GM18868 (cell line): ENCODE results near the gene LYST.
"Not testable (repeated sequence)": the region's sequence is repeated elsewhere in the genome, so short reads cannot be mapped to it uniquely, and the experiment has no call there.

ENCODE experiments used
- ATAC-seq: cut with Tn5 transposase; IDR thresholded peaks from one replicate; pipeline ENCODE4 v1.9.1; 2021; ENCODE audit warnings: mild to moderate bottlenecking, moderate library complexity; ENCODE audit not compliant: unreplicated experiment

The LYST gene

DNA sequence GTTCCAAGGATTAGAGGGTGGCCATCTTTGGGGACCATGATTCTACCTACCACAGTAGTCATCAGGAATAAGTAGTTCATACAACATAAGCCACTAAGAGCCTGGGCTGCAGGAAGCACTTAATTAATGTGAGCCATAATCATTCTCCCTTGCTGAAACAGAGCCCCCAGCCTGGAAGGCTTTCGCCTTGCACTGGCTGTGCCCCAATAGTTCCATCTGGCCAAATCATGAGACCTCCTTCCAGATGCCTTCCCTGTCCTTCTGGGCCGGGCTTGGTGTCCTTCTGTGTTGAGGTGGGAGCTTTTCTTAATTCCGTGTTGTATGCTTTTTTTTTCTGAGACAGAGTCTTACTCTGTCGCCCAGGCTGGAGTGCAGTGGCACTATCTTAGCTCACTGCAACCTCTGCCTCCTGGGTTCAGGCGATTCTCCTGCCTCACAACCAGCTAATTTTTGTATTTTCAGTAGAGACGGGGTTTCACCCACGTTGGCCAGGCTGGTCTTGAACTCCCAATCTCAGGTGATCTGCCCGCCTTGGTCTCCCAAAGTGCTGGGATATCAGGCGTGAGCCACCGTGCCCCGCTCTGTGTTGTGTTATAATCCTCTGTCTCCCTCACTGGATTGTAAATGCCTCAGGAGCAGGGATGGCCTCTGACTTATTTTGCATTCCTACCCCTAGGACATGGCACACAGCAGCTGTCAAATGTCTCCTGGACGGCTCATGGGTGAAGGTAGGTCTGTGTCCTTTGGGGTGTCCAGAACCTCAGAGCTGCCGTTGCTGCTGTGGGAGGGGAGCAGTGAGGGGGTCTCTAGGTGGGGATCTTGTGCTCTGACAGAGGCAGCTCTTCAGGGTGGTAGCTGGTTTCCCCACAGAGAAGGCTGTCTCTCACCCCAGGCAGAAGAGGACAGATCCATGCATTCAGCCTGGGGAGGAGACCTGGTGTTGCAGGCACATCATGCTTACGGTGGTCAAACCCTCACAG lies 227.2 kb downstream of the LYST start:
- no peak for ATAC-seq

DNA sequence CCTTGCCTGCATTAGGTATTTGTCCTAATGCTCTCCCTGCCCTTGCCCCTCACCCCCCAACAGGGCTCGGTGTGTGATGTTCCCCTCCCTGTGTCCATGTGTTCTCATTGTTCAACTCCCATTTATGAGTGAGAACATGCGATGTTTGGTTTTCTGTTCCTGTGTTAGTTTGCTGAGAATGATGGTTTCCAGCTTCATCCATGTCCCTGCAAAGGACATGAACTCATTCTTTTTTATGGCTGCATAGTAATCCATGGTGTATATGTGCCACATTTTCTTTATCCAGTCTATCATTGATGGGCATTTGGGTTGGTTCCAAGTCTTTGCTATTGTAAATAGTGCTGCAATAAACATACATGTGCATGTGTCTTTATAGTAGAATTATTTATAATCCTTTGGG lies 228.1 kb downstream of the LYST start:
- ATAC-seq, result not testable (repeated sequence)

DNA sequence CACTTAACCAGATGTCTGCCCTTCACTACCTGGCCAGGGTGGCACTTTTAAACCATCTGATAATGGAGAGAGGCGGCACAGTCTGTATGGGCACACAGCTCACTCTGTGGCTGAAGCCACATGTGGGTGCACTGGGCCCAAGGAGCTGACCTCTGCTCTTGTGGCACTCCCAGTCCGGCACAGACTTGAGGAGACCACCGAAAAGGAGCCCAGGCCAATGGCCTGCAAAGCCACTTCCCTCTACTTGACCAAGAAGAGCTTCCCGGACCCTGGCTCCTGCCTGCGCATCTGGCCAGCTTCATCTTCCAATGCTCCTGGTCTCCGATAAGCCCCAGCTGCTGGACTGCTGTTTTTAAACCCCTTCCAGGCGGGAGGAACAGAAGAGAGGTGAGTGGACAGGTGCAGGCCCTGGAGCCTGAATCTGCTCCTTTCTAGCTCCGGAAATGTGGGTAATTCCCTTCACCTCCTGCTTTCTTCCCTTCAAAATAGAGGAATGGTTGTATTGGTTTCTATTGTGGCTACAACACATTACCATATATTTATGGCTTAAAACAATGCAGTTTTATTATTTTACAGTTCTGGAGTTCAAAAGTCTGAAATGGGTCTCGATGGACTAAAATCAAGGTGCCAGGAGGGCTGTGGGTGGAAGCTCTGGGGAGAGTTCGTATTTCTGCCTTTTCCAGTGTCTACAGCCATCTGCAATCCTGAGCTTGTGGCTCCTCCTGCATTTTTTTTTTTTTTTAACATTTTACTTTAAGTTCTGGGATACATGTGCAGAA lies 228.8 kb downstream of the LYST start:
- ATAC-seq, result no peak

- no peak for ATAC-seq
Measured at GRCh38 chr1:235635938-235636662, 230.6 kb downstream of the LYST start.

GRCh38 chr1:235632506-235633401 lies 234.0 kb downstream of the LYST start:
- ATAC-seq, result peak; percentile 74

GRCh38 chr1:235631816-235632215 lies 234.9 kb downstream of the LYST start:
- ATAC-seq, result no peak

DNA sequence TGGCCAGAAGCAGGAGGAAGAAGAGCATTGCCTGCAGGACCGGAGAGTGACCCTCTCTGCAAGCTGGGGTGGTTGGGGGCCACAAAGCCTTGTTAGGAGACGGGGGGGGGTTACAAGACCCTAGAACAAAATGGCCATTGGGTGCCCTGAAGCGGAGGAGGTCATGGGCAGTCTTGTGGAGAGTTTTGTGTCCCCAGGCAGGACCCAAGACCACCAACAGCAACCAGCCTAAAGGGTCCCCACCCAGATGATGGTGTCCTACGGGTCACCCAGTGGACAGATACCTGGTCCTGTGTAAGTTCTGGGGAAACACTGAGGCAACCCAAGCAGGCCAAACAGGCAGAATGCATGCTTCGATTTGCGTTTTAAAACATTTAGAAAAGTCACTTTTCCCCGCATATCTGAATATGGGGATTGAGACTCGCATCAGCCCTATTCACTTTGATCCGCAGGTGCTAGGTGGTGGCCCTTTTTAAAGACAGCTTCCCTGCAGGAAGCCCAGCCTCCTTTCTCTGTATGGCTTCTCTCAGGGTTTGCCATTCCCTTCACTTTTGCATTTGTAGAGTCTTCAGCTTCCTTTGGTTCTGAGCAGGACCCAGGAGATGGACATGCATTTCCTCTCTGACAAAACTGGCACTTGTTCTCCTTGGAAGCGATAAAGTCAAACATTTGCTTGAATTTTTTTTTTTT lies 238.2 kb downstream of the LYST start:
- no peak for ATAC-seq

DNA sequence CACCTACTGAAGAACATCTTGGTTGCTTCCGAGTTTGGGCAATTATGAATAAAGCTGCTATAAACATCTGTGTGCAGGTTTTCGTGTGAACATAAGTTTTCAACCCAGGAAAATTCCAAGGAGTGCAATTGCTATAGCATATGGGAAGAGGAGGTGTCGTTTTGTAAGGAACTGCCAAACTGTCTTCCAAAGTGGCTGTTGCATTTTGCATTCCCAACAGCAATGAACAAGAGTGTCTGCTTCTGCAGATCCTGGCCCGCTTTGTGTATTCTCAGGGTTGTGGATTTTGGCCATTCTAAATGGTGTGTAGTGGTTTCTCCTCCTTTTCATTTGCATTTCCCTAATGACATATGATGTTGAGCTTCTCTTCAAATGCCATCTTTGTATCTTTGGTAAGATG lies 240.9 kb downstream of the LYST start:
- no peak for ATAC-seq

GRCh38 chr1:235625340-235625739 lies 241.4 kb downstream of the LYST start:
- ATAC-seq, result no peak

DNA sequence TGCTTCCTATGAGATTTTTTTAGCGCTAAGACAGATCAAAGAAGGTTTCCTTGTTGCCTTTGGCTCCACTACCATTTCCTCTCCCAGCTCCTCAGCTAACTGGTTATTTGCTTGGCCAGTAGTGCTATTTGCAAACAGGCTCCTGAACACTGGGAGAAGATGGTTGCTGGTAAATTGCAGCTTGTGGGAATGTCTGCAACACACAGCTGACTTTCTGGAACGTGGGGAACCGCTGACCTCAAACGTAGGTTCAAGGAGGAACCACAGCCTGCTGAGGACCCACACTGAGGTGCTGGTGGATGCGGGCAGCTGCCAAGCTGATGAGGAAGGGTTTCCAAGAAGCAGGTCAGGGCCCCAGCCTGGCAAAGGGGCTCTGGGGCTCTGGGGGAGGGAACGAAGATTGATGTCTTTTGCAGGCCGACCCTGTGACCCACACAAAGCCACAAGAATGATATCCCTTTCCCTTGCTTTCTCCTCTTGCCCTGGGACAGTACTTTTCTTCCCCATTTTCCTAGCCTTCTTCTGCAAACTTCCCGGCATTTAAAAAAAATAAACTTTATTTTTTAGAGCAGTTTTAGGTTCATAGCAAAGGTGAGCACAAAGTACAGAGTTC lies 241.9 kb downstream of the LYST start:
- ATAC-seq, result no peak

GRCh38 chr1:235622936-235623779 lies 243.5 kb downstream of the LYST start:
- no peak for ATAC-seq

- not testable (repeated sequence) for ATAC-seq
Measured at GRCh38 chr1:235619149-235619548, 247.6 kb downstream of the LYST start.

DNA sequence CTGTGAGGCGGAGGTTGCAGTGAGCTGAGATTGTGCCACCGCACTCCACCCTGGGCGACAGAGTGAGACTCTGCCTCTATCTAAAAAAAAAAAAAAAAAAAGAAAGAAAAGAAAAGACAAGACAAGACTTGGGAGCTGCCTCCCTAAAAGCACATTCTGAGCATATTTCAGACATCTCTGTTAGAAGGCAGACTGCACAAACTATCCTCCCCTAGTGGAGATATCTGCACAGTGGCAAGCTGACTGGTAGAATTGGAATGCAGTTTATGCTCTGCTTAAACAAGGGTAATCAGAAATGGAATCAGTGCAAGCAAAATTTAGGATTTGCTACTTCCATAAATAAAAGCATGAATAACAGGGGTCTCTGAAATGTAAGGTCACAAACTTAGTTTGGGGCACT lies 248.9 kb downstream of the LYST start:
- no peak for ATAC-seq

GRCh38 chr1:235617140-235617539 lies 249.6 kb downstream of the LYST start:
- no peak for ATAC-seq

DNA sequence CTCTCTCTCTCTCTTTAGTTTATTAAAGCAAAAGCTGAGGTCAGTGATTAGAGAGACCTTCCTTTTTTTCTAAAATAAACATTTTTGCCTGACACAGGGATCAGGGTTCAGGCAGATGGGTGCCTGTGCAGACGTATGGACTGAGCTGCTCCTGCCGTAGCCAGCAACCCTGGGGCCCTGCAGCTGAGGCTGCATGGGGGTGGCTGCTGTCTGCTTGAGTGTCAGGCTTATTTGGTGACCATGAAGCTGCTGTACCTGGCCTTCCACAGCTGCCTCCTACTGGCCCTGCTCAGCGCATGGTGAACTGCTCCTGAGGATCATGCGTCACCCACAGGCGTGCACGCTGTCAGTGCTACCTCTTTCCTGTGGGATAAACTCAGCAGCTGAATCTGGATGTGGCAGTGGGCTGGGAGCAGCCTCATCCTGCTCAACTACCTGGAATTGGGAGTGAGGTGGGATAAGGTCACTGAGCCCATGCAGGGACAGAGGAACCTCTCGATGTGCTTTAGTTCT lies 252.2 kb downstream of the LYST start:
- ATAC-seq, result no peak

DNA sequence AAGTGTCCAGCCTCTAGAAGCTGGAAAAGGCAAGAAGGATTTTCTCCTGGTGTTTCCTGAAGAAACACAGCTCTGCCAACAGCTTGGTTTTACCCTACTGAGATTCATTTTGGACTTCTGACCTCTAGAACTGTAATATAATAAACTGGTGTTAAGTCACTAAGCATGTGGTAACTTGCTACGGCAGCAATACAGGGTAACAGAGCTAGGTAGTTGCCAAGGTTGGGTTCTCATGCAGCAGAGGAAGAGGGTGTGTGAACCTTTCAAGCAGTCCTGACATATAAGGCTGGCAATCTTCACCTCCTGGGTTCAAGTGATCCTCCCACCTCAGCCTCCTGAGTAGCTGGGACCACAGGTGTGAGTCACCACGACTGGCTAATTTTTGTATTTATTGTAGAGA lies 253.1 kb downstream of the LYST start:
- no peak for ATAC-seq

DNA sequence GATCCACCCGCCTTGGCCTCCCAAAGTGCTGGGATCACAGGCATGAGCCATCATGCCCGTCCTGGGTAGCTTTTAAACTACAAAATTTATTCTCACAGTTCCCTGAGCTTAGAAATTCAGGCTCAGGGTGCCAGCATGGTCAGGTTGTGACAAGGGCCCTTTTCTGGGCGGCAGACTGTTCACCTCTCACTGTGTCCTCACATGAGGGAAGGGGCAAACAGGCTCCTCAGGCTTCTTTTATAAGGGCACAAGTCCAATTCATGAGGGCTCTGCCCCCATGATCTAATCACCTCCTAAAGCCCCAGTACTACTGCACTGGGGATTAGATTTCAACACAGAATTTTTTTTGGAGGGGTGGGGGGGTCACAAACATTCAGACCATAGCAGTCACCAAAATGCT lies 253.9 kb downstream of the LYST start:
- ATAC-seq, result no peak
